CD14-positive monocyte (primary cell): ENCODE measurements around the gene CYTH4. TPM values are rescaled to one million over a fixed set of nuclear protein-coding genes. Genes with fewer than 3 reads are reported as not detected.
A peak's percentile ranks its signal among the peaks of the same experiment; 100 is the strongest.

Source experiments
- DNase-seq, 3 donors: peaks; one replicate each; pipeline ENCODE4 v3.0.0-alpha.2; 2011 to 2022
- H2AFZ ChIP-seq: 2 replicates; pipeline ENCODE4 v1.6.0; 2012; ENCODE audit warnings: mild to moderate bottlenecking, low read depth, low read length, inconsistent platforms; ENCODE audit not compliant: insufficient read depth, poor library complexity, severe bottlenecking
- H3K27ac ChIP-seq, 2 donors: 1 replicate in 1 of 2; 2 replicates in 1 of 2; pipeline ENCODE4 v1.5.1; 2012 to 2013; ENCODE audit warnings: low read length in 2 of 2, control low read depth in 1 of 2, inconsistent platforms in 1 of 2, low read depth in 1 of 2, mild to moderate bottlenecking in 1 of 2
- H3K27me3 ChIP-seq, 2 donors: one replicate each; pipeline versions ENCODE4 v1.6.0 to v1.6.1; 2011 to 2013; ENCODE audit warnings: low read length in 2 of 2; ENCODE audit not compliant: control insufficient read depth in 2 of 2, insufficient read depth in 2 of 2
- H3K36me3 ChIP-seq, 2 donors: replicated peaks in 1 of 2; 1 replicate in 1 of 2; 2 replicates in 1 of 2; pipeline versions ENCODE4 v1.5.1 to v1.6.1; 2012 to 2013; ENCODE audit warnings: low read length in 2 of 2, control low read depth in 1 of 2, inconsistent platforms in 1 of 2, mild to moderate bottlenecking in 1 of 2; ENCODE audit not compliant: insufficient read depth in 2 of 2, control insufficient read depth in 1 of 2
- H3K4me1 ChIP-seq, 2 donors: 1 replicate in 1 of 2; 2 replicates in 1 of 2; pipeline versions ENCODE4 v1.5.1 to v1.6.1; 2012 to 2013; ENCODE audit warnings: low read length in 2 of 2, control low read depth in 1 of 2, inconsistent platforms in 1 of 2, mild to moderate bottlenecking in 1 of 2, moderate library complexity in 1 of 2; ENCODE audit not compliant: insufficient read depth in 2 of 2, control insufficient read depth in 1 of 2
- H3K4me2 ChIP-seq: replicated peaks from 2 replicates; pipeline ENCODE3; 2012; ENCODE audit warnings: low read length, moderate library complexity, mild to moderate bottlenecking; ENCODE audit not compliant: poor library complexity, severe bottlenecking; ENCODE audit errors: extremely low read depth
- H3K4me3 ChIP-seq, 3 experiments: fragments of 200-600 bp in 1 of 3; sonication (generic) in 1 of 3; replicated peaks in 1 of 3; 1 replicate in 2 of 3; 2 replicates in 1 of 3; pipeline ENCODE4 v1.5.1; 2011 to 2013; ENCODE audit warnings: low read length in 3 of 3, mild to moderate bottlenecking in 3 of 3, control low read depth in 2 of 3, low read depth in 2 of 3, inconsistent platforms in 1 of 3, moderate library complexity in 1 of 3
- H3K79me2 ChIP-seq: 2 replicates; pipeline ENCODE4 v1.6.0; 2012; ENCODE audit warnings: mild to moderate bottlenecking, control low read depth, inconsistent platforms, low read length, moderate library complexity; ENCODE audit not compliant: insufficient read depth
- H3K9ac ChIP-seq: 2 replicates; pipeline ENCODE4 v1.6.0; 2017; ENCODE audit warnings: low read length, mild to moderate bottlenecking; ENCODE audit not compliant: insufficient read depth, poor library complexity, severe bottlenecking
- H3K9me3 ChIP-seq, 2 donors: replicated peaks in 1 of 2; 1 replicate in 1 of 2; 2 replicates in 1 of 2; pipeline versions ENCODE4 v1.5.1 to v1.6.1; 2012 to 2013; ENCODE audit warnings: low read length in 2 of 2, control low read depth in 1 of 2; ENCODE audit not compliant: control insufficient read depth in 1 of 2, insufficient read depth in 1 of 2
- H4K20me1 ChIP-seq: 2 replicates; pipeline ENCODE4 v1.6.0; 2012; ENCODE audit warnings: mild to moderate bottlenecking, low read length, control low read depth, moderate library complexity; ENCODE audit not compliant: insufficient read depth
- H3K27ac Mint-ChIP-seq, 7 donors: one replicate each; pipeline ENCODE4 v1.8.0; 2020; ENCODE audit warnings: mild to moderate bottlenecking in 7 of 7, mixed read lengths in 7 of 7, moderate library complexity in 6 of 7, inconsistent platforms in 2 of 7
- H3K27me3 Mint-ChIP-seq, 3 donors: one replicate each; pipeline ENCODE4 v1.8.0; 2021 to 2022; ENCODE audit warnings: low read depth in 3 of 3, mild to moderate bottlenecking in 3 of 3, mixed read lengths in 3 of 3, moderate library complexity in 3 of 3, inconsistent platforms in 1 of 3
- H3K36me3 Mint-ChIP-seq, 2 donors: one replicate each; pipeline ENCODE4 v1.8.0; 2020; ENCODE audit warnings: mixed read lengths in 2 of 2, inconsistent platforms in 1 of 2, mild to moderate bottlenecking in 1 of 2
- H3K4me1 Mint-ChIP-seq: one replicate; pipeline ENCODE4 v1.8.0; 2020; ENCODE audit warnings: mild to moderate bottlenecking, mixed read lengths
- H3K4me3 Mint-ChIP-seq, 2 donors: one replicate each; pipeline ENCODE4 v1.8.0; 2020; ENCODE audit warnings: mild to moderate bottlenecking in 2 of 2, mixed read lengths in 2 of 2, moderate library complexity in 1 of 2
- H3K9me3 Mint-ChIP-seq, 7 donors: one replicate each; pipeline ENCODE4 v1.8.0; 2020 to 2022; ENCODE audit warnings: mixed read lengths in 7 of 7, mild to moderate bottlenecking in 6 of 7, moderate library complexity in 6 of 7, inconsistent platforms in 2 of 7
- CTCF ChIP-seq: fragments of 200-600 bp; IDR thresholded peaks from one replicate; pipeline ENCODE4 v1.8.0; 2022; ENCODE audit warnings: antibody characterized with exemption, mild to moderate bottlenecking
- WGBS: methylation state at CpG from one replicate; pipeline ENCODE4 v1.1.5; 2013; ENCODE audit warnings: missing lambda C conversion rate; ENCODE audit not compliant: insufficient coverage; 5-methylcytosine and 5-hydroxymethylcytosine counted together
- intact Hi-C, 2 donors: fragments of 100-400 bp; cut with micrococcal nuclease; formaldehyde crosslinking; loops; one replicate each; pipeline versions ENCODE4 v1.15.0 to v1.15.1; 2023
- polyA plus RNA-seq, 3 donors: library from polyadenylated mRNA; depleted of rRNA in 1 of 3; unstranded in 2 of 3; stranded (reverse) in 1 of 3; fragments of 300-500 nt in 2 of 3; fragments of >200 nt in 1 of 3; fragmentation: Illumina TruSeq in 2 of 3; gene quantifications; 1 replicate in 2 of 3; 2 replicates in 1 of 3; pipeline ENCODE4 v1.2.3, GENCODE V29; 2012 to 2021

The CYTH4 gene
- polyA plus RNA-seq, 3 donors = 51.0 to 254 (median 70.0) TPM

GRCh38 chr22:37357446-37358075 lies 75.3 kb downstream of the CYTH4 start:
- H4K20me1 ChIP-seq = no peaks in the 10 kb centered on the region
- peak overlapping the region in 3 of 7 donors; percentile 68 to 73 (median 69) for H3K27ac Mint-ChIP-seq
- no peaks in the 10 kb centered on the region for H3K9me3 ChIP-seq
- no peak overlapping the region for H2AFZ ChIP-seq
- DNase-seq = peak in 1 of 3 donors; percentile 38
- no peak overlapping the region for H3K9ac ChIP-seq
- H3K27ac ChIP-seq = no peak overlapping the region
- no peak for TF ChIP-seq CTCF
- H3K36me3 ChIP-seq = no peaks in the 10 kb centered on the region
- H3K4me1 ChIP-seq = no peaks in the 10 kb centered on the region
- H3K79me2 ChIP-seq = no peaks in the 10 kb centered on the region
- intact Hi-C loops = no loop called here
- no peaks in the 10 kb centered on the region for H3K36me3 Mint-ChIP-seq
- no peak overlapping the region for H3K4me2 ChIP-seq
- H3K4me1 Mint-ChIP-seq = peaks cover 4% of the 10 kb centered on the region
- no peak overlapping the region for H3K4me3 ChIP-seq
- 74% methylated on average over 9 of the region's 10 CpGs for WGBS
- no peaks in the 10 kb centered on the region for H3K27me3 ChIP-seq
- H3K4me3 Mint-ChIP-seq = no peak overlapping the region
- H3K27me3 Mint-ChIP-seq = peaks cover 3 to 10% (median 4%) of the 10 kb centered on the region in 3 donors
- peaks cover 0 to 2% (median 0%) of the 10 kb centered on the region in 7 donors for H3K9me3 Mint-ChIP-seq

- H3K27ac Mint-ChIP-seq = no peak overlapping the region
- no peak overlapping the region for H3K27ac ChIP-seq
- no peaks in the 10 kb centered on the region for H3K79me2 ChIP-seq
- H3K36me3 Mint-ChIP-seq = no peaks in the 10 kb centered on the region
- TF ChIP-seq CTCF = no peak
- intact Hi-C loops = no loop called here
- H3K36me3 ChIP-seq = no peaks in the 10 kb centered on the region
- H4K20me1 ChIP-seq = no peaks in the 10 kb centered on the region
- H3K4me1 Mint-ChIP-seq = peaks cover 4% of the 10 kb centered on the region
- H3K9me3 ChIP-seq = no peaks in the 10 kb centered on the region
- H3K4me3 Mint-ChIP-seq = no peak overlapping the region
- peaks cover 3 to 8% (median 4%) of the 10 kb centered on the region in 3 donors for H3K27me3 Mint-ChIP-seq
- no peak for DNase-seq
- H3K4me1 ChIP-seq = no peaks in the 10 kb centered on the region
- no peak overlapping the region for H3K4me2 ChIP-seq
- no peaks in the 10 kb centered on the region for H3K27me3 ChIP-seq
- no peak overlapping the region for H3K4me3 ChIP-seq
- peaks cover 0 to 2% (median 0%) of the 10 kb centered on the region in 7 donors for H3K9me3 Mint-ChIP-seq
- H2AFZ ChIP-seq = no peak overlapping the region
- 93% methylated on average over 11 of the region's 11 CpGs for WGBS
- no peak overlapping the region for H3K9ac ChIP-seq
Observed at GRCh38 chr22:37358386-37358785, 76.1 kb downstream of the CYTH4 start.
